Fibroblast of mammary gland (primary cell): ENCODE results near the gene SPINK4.

Experiments used
- DNase-seq: peaks from one replicate; pipeline ENCODE4 v3.0.0-alpha.2; 2010; ENCODE audit warnings: low read depth
- H3K4me3 ChIP-seq: 2 replicates; pipeline ENCODE4 v1.5.1; 2011; ENCODE audit warnings: low read depth, mild to moderate bottlenecking, low read length, moderate library complexity; ENCODE audit not compliant: control insufficient read depth
- TF ChIP-seq, protein P1 (sequence below): conservative IDR thresholded peaks from 2 replicates; pipeline ENCODE4 v1.5.1; 2011; ENCODE audit warnings: low read depth, low read length, inconsistent platforms; ENCODE audit not compliant: control insufficient read depth, insufficient read depth

SPINK4 gene

DNA sequence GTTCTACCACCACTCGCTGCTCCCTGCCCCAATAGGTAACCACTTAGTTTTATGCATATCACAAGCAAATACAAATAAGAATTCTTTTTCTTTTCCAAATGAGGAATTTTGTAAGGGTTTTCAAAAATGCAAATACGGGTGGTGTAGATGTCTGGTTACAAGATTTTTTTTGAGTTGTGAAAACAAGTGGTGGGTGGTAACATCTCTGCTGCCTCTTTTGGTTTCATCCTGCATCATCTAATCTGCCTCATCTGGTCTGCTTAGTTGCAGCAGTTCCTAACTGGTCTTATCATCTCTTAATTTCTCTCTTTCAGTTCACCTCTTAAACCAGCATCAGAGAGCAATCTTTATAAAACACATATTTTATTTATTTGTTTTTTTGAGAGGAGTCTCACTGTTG lies 55.6 kb downstream of the SPINK4 start:
- H3K4me3 ChIP-seq, result no peak overlapping the region
- TF ChIP-seq, protein P1, sequence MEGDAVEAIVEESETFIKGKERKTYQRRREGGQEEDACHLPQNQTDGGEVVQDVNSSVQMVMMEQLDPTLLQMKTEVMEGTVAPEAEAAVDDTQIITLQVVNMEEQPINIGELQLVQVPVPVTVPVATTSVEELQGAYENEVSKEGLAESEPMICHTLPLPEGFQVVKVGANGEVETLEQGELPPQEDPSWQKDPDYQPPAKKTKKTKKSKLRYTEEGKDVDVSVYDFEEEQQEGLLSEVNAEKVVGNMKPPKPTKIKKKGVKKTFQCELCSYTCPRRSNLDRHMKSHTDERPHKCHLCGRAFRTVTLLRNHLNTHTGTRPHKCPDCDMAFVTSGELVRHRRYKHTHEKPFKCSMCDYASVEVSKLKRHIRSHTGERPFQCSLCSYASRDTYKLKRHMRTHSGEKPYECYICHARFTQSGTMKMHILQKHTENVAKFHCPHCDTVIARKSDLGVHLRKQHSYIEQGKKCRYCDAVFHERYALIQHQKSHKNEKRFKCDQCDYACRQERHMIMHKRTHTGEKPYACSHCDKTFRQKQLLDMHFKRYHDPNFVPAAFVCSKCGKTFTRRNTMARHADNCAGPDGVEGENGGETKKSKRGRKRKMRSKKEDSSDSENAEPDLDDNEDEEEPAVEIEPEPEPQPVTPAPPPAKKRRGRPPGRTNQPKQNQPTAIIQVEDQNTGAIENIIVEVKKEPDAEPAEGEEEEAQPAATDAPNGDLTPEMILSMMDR, result no peak

DNA sequence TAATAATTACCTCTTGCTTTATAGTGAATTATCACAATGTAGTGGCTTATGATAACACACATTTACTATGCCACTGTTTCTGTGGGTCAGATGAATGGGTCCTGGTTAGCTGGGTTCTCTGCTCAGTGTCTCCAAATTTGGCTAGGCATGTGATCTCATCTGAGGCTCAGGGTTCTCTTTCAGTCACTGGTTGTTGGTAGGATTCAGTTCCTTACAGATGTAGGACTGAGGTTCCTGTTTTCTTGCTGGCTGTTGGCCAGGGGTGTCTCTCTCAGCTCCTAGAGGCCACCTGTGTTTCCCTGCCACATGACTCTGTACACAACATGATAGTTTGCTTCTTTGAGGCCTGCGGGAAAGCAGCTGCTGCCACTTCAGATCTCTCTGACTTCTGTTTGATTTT lies 57.5 kb downstream of the SPINK4 start:
- no peak for DNase-seq
- no peak overlapping the region for H3K4me3 ChIP-seq
- TF ChIP-seq, protein P1, result no peak

More for the DNA sequence above, 55.6 kb downstream of the SPINK4 start:
- no peak for DNase-seq
